C4-2B (cell line): ENCODE results near the gene LMOD1.
A peak's percentile ranks its signal among the peaks of the same experiment; 100 is the strongest.

Source experiments
- H3K27ac ChIP-seq: fragments of 450-650 bp; 2 replicates; pipeline ENCODE4 v1.5.1; 2017
- ZFX ChIP-seq: fragments of 450-650 bp; IDR thresholded peaks from 2 replicates; pipeline ENCODE4 v1.6.1; 2017
- TF ChIP-seq, protein P1 (sequence below): fragments of 450-650 bp; conservative IDR thresholded peaks from 2 replicates; pipeline ENCODE4 v1.5.1; 2017; ENCODE audit warnings: mild to moderate bottlenecking

The LMOD1 gene

DNA sequence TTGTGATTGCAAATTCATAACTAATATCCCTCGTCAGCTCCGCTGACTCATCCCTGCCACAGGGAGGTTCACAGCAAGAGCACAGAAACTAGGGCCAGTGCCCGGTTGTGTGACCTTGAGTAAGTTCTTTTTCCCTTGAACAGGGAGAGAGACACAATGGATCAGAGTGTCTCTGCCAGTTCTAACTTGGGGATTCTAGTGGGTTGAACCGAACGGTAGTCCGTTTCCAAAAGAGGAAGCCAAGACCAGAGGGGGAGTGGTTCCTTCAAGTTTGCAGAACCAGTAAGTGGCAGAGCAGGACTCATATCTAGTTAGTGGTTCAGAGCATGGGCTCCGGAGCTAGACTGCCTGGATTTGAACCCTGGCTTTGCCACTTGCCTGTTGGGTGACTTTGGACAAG lies 62.6 kb downstream of the LMOD1 start:
- no peak for TF ChIP-seq ZFX
- TF ChIP-seq, protein P1, sequence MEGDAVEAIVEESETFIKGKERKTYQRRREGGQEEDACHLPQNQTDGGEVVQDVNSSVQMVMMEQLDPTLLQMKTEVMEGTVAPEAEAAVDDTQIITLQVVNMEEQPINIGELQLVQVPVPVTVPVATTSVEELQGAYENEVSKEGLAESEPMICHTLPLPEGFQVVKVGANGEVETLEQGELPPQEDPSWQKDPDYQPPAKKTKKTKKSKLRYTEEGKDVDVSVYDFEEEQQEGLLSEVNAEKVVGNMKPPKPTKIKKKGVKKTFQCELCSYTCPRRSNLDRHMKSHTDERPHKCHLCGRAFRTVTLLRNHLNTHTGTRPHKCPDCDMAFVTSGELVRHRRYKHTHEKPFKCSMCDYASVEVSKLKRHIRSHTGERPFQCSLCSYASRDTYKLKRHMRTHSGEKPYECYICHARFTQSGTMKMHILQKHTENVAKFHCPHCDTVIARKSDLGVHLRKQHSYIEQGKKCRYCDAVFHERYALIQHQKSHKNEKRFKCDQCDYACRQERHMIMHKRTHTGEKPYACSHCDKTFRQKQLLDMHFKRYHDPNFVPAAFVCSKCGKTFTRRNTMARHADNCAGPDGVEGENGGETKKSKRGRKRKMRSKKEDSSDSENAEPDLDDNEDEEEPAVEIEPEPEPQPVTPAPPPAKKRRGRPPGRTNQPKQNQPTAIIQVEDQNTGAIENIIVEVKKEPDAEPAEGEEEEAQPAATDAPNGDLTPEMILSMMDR, result no peak
- H3K27ac ChIP-seq, result no peak overlapping the region

DNA sequence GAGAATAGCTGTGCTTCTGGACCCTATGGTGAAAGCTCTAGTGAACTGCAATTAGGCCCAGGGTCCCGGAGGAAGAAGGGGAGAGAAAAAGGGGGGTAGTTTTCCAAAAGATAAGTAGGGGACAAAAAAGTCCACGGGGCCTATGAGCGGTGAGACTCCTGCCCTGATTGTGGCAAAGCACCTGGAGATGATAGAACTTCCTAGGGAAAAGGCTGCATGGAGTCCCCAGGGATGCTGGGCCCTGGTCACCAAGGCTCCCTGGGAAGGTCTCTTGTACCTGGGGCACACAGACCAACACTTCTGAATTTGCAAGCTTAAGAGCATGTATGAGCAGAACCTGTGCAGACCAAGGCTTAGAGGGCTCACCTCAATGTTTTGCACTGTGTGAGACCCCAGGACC lies 63.1 kb downstream of the LMOD1 start:
- no peak for TF ChIP-seq ZFX
- TF ChIP-seq, protein P1, result no peak
- no peak overlapping the region for H3K27ac ChIP-seq

DNA sequence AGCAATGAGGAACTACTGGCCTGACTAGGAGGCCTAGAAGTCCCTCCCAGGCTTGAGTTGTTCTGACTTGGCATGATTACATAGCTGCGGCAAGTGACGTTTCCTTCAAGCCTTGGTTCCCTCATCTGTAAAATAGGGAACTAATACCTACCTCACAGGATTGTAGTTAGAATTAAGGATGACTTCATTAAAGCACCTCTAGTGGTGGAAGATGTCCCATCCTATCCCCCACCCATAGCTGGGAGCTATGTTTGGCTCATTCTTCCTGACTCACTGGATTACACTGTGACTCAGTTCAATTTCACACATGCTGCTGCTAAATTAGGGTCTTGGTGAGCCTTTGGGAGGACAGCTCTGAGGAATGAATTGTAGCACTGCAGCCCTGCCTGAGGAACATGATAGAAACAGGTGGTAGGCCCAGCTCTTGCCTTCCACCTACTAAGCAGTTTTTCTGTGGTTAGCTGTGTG lies 63.6 kb downstream of the LMOD1 start:
- no peak overlapping the region for H3K27ac ChIP-seq
- TF ChIP-seq ZFX, result no peak
- TF ChIP-seq, protein P1, result no peak

DNA sequence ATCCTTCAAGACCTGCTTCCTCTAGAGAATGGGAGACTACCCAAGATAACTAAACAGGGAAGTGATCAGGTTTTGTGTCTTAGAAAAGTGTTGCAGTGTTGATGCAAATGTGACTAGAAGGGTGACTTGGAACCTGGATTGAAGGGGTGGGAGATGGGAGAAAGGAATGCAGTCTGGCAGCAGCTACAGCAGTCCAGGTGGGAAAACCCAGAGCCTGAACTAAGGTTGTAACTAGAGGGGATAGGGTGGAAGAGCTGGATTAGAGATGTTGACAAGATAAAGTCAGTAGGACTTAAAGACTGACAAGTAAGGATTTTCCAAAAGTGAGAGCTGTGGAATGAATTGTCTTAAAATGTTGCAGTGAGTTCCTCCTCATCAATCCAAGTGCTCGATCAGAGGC lies 64.7 kb downstream of the LMOD1 start:
- TF ChIP-seq, protein P1, result no peak
- TF ChIP-seq ZFX, result no peak

DNA sequence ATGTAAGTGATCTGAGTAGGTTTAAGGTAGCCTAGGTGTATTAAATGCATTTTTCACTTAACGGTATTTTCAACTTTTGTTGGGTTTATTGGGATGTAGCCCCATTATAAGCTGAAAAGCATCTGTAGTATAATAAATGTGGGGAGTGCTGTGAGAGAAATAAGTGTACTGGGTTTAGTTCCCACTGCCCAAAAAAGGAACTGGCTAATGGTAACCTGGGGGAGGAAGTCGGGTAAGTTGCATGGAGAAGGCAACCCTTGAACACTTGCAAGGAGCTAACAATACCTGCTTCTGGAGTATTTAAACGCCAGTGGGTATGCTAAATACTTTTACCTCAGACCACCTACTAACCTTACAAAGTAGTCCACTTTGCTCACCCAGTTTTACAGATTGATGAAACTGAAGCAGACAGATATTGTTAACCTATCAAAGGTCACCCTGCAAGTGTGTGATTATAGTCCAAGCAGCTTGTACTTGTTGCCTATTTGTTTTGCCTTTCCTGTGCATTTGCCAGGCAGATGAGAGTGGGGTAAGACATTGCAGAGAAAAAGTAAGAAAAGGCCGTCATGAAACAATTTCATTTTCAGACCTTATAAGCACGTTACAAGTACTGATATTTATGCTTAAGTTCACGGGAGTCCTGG lies 65.3 kb downstream of the LMOD1 start:
- H3K27ac ChIP-seq, result no peak overlapping the region
- TF ChIP-seq, protein P1, result no peak
- no peak for TF ChIP-seq ZFX

More for the DNA sequence above, 64.7 kb downstream of the LMOD1 start:
- H3K27ac ChIP-seq, result no peak overlapping the region

DNA sequence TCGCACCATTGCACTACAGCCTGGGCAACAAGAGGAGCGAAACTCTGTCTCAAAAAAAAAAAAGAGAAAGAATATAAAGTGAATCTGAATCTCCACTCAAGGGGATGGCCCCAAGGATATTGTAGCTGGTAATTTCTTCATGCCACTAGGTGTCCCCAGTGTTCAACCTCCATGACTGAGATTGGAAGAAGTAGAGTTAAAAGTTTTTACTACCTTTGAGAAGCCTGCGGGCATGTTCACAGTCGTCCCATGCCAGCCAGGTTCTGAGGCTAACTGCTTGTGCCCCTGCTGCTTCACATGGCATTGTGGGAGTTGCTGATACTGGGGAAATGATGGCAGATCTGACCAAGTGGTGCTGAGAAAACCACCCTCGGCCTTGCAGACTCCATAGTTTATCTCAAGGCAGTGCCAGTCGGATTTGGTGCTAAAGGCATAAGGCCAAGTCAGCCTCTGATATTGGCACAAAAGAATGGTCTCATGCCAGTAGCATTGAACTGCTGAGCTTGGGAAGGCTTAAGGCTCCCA lies 68.4 kb downstream of the LMOD1 start:
- H3K27ac ChIP-seq, result no peak overlapping the region
- TF ChIP-seq, protein P1, result peak; percentile 85
- TF ChIP-seq ZFX, result no peak

DNA sequence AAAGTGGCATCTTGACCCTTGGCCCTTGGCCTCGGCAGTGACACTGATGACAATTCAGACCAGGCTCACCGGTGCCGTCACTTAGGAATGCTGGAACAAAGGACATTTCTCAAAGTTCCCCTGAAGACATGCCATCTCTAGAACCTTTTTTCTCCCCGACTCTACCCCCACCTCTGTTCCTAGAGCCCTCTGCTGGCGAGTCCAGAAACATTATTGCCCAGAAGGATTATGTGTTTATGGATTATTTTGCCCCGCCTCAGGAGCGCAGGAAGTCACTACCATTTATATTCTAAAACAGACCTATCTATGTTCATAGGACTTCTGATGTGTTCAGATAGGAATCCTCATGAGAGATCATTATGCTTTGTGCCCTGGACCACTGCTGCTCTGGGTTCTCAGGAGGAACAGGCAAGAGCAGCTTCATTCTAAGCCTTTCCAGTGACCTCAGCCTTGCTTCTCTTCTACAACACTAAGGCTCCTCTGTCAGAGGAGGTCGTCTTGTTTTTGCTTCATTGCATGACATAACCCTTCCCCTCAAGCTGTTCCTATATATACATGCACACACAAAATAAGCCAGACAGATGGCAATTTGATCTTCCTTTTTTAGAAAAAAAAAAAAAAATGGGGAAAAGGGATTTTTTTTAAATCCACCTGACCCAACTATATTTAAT lies 70.1 kb downstream of the LMOD1 start:
- TF ChIP-seq ZFX, result no peak
- TF ChIP-seq, protein P1, result peak; percentile 39; the same call in 1 of the 2 replicates
- H3K27ac ChIP-seq, result no peak overlapping the region
